ENCODE results near the gene RNF26.

Gene RNF26

GRCh38 chr11:119384332-119384731 lies 50.0 kb downstream of the RNF26 start:
- no peak for DNase-seq (ENCODE audit: low read depth in 2 of 2)
- no peak overlapping the region for H3K4me3 ChIP-seq (replicated peaks in 1 of 2; ENCODE audit: low read depth in 2 of 2, low read length in 2 of 2)
- TF ChIP-seq CTCF (IDR thresholded peaks at IDR 0.05; ENCODE audit: low read depth, low read length), result no peak
